Measurements from ENCODE around the gene EOGT. TPM values are rescaled to one million over a fixed set of nuclear protein-coding genes. Genes with fewer than 3 reads are reported as not detected.

EOGT gene
- polyA plus RNA-seq (2013, experiment 1 of 2): 2.3 TPM
- 2.0 TPM for polyA plus RNA-seq (2013, experiment 2 of 2)

GRCh38 chr3:69013253-69014021 is at the start of gene EOGT:
Gene EOGT, minus strand, starts transcription at chr3:69013684. Its CDS starts 3,838 bp downstream, at chr3:69009846.
- H2AFZ ChIP-seq (ENCODE audit: low read length): peak within 1 kb of the TSS; percentile 77
- peak; percentile 66 for DNase-seq (ENCODE audit: low spot score)
- H3K9ac ChIP-seq (ENCODE audit: low read depth, low read length, poor library complexity): peak within 1 kb of the TSS; percentile 79
- peak within 1 kb of the TSS; percentile 15 to 94 for H3K4me3 ChIP-seq (ENCODE audit: low read length in 2 of 2)
- H4K8ac ChIP-seq (ENCODE audit: low read depth, low read length): no peak within 1 kb of the TSS
- peak within 1 kb of the TSS; percentile 98 for H3K18ac ChIP-seq (ENCODE audit: low read length)
- peaks cover 8 to 11% of the 10 kb centered on the region in 2 donors for H3K4me1 ChIP-seq (ENCODE audit: control insufficient read depth in 2 of 2, insufficient read depth in 1 of 2, low read depth in 1 of 2, low read length in 2 of 2)
- peak within 1 kb of the TSS; percentile 96 for H3K23ac ChIP-seq (ENCODE audit: low read depth, low read length, poor library complexity)
- no peak within 1 kb of the TSS for H4K91ac ChIP-seq (ENCODE audit: low read depth, low read length, poor library complexity)
- H3K9me3 ChIP-seq (replicated peaks in 1 of 2; ENCODE audit: control insufficient read depth in 2 of 2, insufficient read depth in 1 of 2, low read depth in 1 of 2, low read length in 2 of 2): no peaks in the 10 kb centered on the region
- H2BK5ac ChIP-seq (ENCODE audit: low read length): no peak within 1 kb of the TSS
- peaks cover 0 to 20% (median 0%) of the 10 kb centered on the region in 3 experiments for H3K27me3 ChIP-seq (ENCODE audit: control insufficient read depth in 3 of 3, insufficient read depth in 3 of 3, low read depth in 1 of 3, low read length in 3 of 3)
- no peak within 1 kb of the TSS for H2BK120ac ChIP-seq (ENCODE audit: low read depth, low read length)
- H3K14ac ChIP-seq (ENCODE audit: low read length): no peak within 1 kb of the TSS
- H2AK5ac ChIP-seq (ENCODE audit: low read depth, low read length): no peak within 1 kb of the TSS
- H3K4ac ChIP-seq (ENCODE audit: low read length): no peak within 1 kb of the TSS
- no CpG with 5 or more reads among the region's 96 CpGs for WGBS, 2 donors (ENCODE audit: extremely low coverage in 2 of 2, insufficient read length in 2 of 2, insufficient replicate concordance in 1 of 2)
- H2BK15ac ChIP-seq (ENCODE audit: low read length): peak within 1 kb of the TSS; percentile 76
- H3K4me2 ChIP-seq (ENCODE audit: insufficient read depth, low read length, poor library complexity, severe bottlenecking): peak within 1 kb of the TSS; percentile 90
- no peak within 1 kb of the TSS for H2BK12ac ChIP-seq (ENCODE audit: low read length)
- H3K79me1 ChIP-seq (ENCODE audit: low read depth, low read length): no peaks in the 10 kb centered on the region
- H3K27ac ChIP-seq (replicated peaks; ENCODE audit: low read length): no peak within 1 kb of the TSS
- H3K36me3 ChIP-seq (replicated peaks in 1 of 2; ENCODE audit: control insufficient read depth in 2 of 2, insufficient read depth in 2 of 2, low read length in 2 of 2): peaks cover 0 to 6% of the 10 kb centered on the region in 2 donors

GRCh38 chr3:69059688-69060087 is 46.2 kb upstream of the EOGT start:
- Histone ChIP-seq H4K8ac (ENCODE audit: low read depth, low read length) (no peak overlapping the region), H2BK5ac (ENCODE audit: low read length) (no peak overlapping the region), H3K23ac (ENCODE audit: low read depth, low read length, poor library complexity) (no peak overlapping the region), H2BK15ac (ENCODE audit: low read length) (no peak overlapping the region), H2BK12ac (ENCODE audit: low read length) (no peak overlapping the region), H3K79me1 (ENCODE audit: low read depth, low read length) (no peaks in the 10 kb centered on the region), H3K4me1 (ENCODE audit: control insufficient read depth in 2 of 2, insufficient read depth in 1 of 2, low read depth in 1 of 2, low read length in 2 of 2) (no peaks in the 10 kb centered on the region), H3K9ac (ENCODE audit: low read depth, low read length, poor library complexity) (no peak overlapping the region), H3K4me3 (ENCODE audit: low read length in 2 of 2) (no peak overlapping the region), H2AFZ (ENCODE audit: low read length) (no peak overlapping the region), H2BK120ac (ENCODE audit: low read depth, low read length) (no peak overlapping the region), H2AK5ac (ENCODE audit: low read depth, low read length) (no peak overlapping the region), H3K9me3 (replicated peaks in 1 of 2; ENCODE audit: control insufficient read depth in 2 of 2, insufficient read depth in 1 of 2, low read depth in 1 of 2, low read length in 2 of 2) (peaks cover 0 to 15% of the 10 kb centered on the region in 2 donors), H3K27me3 (ENCODE audit: control insufficient read depth in 3 of 3, insufficient read depth in 3 of 3, low read depth in 1 of 3, low read length in 3 of 3) (no peaks in the 10 kb centered on the region), H3K36me3 (replicated peaks in 1 of 2; ENCODE audit: control insufficient read depth in 2 of 2, insufficient read depth in 2 of 2, low read length in 2 of 2) (peaks cover 12 to 98% of the 10 kb centered on the region in 2 donors), H3K4me2 (ENCODE audit: insufficient read depth, low read length, poor library complexity, severe bottlenecking) (no peak overlapping the region), H3K4ac (ENCODE audit: low read length) (no peak overlapping the region), H3K27ac (replicated peaks; ENCODE audit: low read length) (no peak overlapping the region), H3K18ac (ENCODE audit: low read length) (no peak overlapping the region), H4K91ac (ENCODE audit: low read depth, low read length, poor library complexity) (no peak overlapping the region), H3K14ac (ENCODE audit: low read length) (no peak overlapping the region)
- DNase-seq (ENCODE audit: low spot score): no peak

DNA sequence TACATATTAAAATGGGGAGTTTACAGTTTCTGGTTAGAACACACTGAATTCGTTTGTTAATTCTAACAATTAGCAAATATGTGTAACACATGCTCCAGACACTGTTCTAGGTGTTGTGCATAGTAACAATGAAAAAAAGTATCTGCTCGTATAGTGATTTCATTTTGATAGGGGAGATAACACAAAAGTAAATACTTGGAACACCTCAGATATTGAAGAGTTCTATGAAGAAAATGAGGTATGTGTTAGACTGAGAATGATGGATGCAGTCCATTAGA is 45.4 kb upstream of the EOGT start:
- Histone ChIP-seq H3K4ac (ENCODE audit: low read length) (no peak overlapping the region), H2BK12ac (ENCODE audit: low read length) (no peak overlapping the region), H3K14ac (ENCODE audit: low read length) (no peak overlapping the region), H3K79me1 (ENCODE audit: low read depth, low read length) (no peaks in the 10 kb centered on the region), H3K4me1 (ENCODE audit: control insufficient read depth in 2 of 2, insufficient read depth in 1 of 2, low read depth in 1 of 2, low read length in 2 of 2) (no peaks in the 10 kb centered on the region), H2BK120ac (ENCODE audit: low read depth, low read length) (no peak overlapping the region), H4K91ac (ENCODE audit: low read depth, low read length, poor library complexity) (no peak overlapping the region), H3K4me2 (ENCODE audit: insufficient read depth, low read length, poor library complexity, severe bottlenecking) (no peak overlapping the region), H2AFZ (ENCODE audit: low read length) (no peak overlapping the region), H3K9ac (ENCODE audit: low read depth, low read length, poor library complexity) (no peak overlapping the region), H2BK15ac (ENCODE audit: low read length) (no peak overlapping the region), H2AK5ac (ENCODE audit: low read depth, low read length) (no peak overlapping the region), H3K18ac (ENCODE audit: low read length) (no peak overlapping the region), H3K9me3 (replicated peaks in 1 of 2; ENCODE audit: control insufficient read depth in 2 of 2, insufficient read depth in 1 of 2, low read depth in 1 of 2, low read length in 2 of 2) (peaks cover 0 to 15% of the 10 kb centered on the region in 2 donors), H2BK5ac (ENCODE audit: low read length) (no peak overlapping the region), H3K36me3 (replicated peaks in 1 of 2; ENCODE audit: control insufficient read depth in 2 of 2, insufficient read depth in 2 of 2, low read length in 2 of 2) (peaks cover 12 to 97% of the 10 kb centered on the region in 2 donors), H3K27me3 (ENCODE audit: control insufficient read depth in 3 of 3, insufficient read depth in 3 of 3, low read depth in 1 of 3, low read length in 3 of 3) (no peaks in the 10 kb centered on the region), H3K4me3 (ENCODE audit: low read length in 2 of 2) (no peak overlapping the region), H4K8ac (ENCODE audit: low read depth, low read length) (no peak overlapping the region), H3K23ac (ENCODE audit: low read depth, low read length, poor library complexity) (no peak overlapping the region), H3K27ac (replicated peaks; ENCODE audit: low read length) (no peak overlapping the region)
- DNase-seq (ENCODE audit: low spot score): no peak
- WGBS, 2 donors (ENCODE audit: extremely low coverage in 2 of 2, insufficient read length in 2 of 2, insufficient replicate concordance in 1 of 2): no CpG with 5 or more reads among the region's 2 CpGs

GRCh38 chr3:69058180-69058946 is 44.9 kb upstream of the EOGT start:
- no peak overlapping the region for H3K4ac ChIP-seq (ENCODE audit: low read length)
- H3K27ac ChIP-seq (replicated peaks; ENCODE audit: low read length): no peak overlapping the region
- H3K9me3 ChIP-seq (replicated peaks in 1 of 2; ENCODE audit: control insufficient read depth in 2 of 2, insufficient read depth in 1 of 2, low read depth in 1 of 2, low read length in 2 of 2): peaks cover 0 to 15% of the 10 kb centered on the region in 2 donors
- no peaks in the 10 kb centered on the region for H3K4me1 ChIP-seq (ENCODE audit: control insufficient read depth in 2 of 2, insufficient read depth in 1 of 2, low read depth in 1 of 2, low read length in 2 of 2)
- no peak overlapping the region for H3K18ac ChIP-seq (ENCODE audit: low read length)
- H2BK5ac ChIP-seq (ENCODE audit: low read length): no peak overlapping the region
- no peaks in the 10 kb centered on the region for H3K27me3 ChIP-seq (ENCODE audit: control insufficient read depth in 3 of 3, insufficient read depth in 3 of 3, low read depth in 1 of 3, low read length in 3 of 3)
- H2AK5ac ChIP-seq (ENCODE audit: low read depth, low read length): no peak overlapping the region
- no CpG with 5 or more reads among the region's 3 CpGs for WGBS, 2 donors (ENCODE audit: extremely low coverage in 2 of 2, insufficient read length in 2 of 2, insufficient replicate concordance in 1 of 2)
- H2BK120ac ChIP-seq (ENCODE audit: low read depth, low read length): no peak overlapping the region
- no peak overlapping the region for H2AFZ ChIP-seq (ENCODE audit: low read length)
- no peak overlapping the region for H3K14ac ChIP-seq (ENCODE audit: low read length)
- no peak overlapping the region for H4K91ac ChIP-seq (ENCODE audit: low read depth, low read length, poor library complexity)
- DNase-seq (ENCODE audit: low spot score): no peak
- no peak overlapping the region for H2BK12ac ChIP-seq (ENCODE audit: low read length)
- no peak overlapping the region for H3K9ac ChIP-seq (ENCODE audit: low read depth, low read length, poor library complexity)
- no peak overlapping the region for H3K4me3 ChIP-seq (ENCODE audit: low read length in 2 of 2)
- H3K36me3 ChIP-seq (replicated peaks in 1 of 2; ENCODE audit: control insufficient read depth in 2 of 2, insufficient read depth in 2 of 2, low read length in 2 of 2): peaks cover 12 to 97% of the 10 kb centered on the region in 2 donors
- no peak overlapping the region for H3K23ac ChIP-seq (ENCODE audit: low read depth, low read length, poor library complexity)
- H2BK15ac ChIP-seq (ENCODE audit: low read length): no peak overlapping the region
- H3K4me2 ChIP-seq (ENCODE audit: insufficient read depth, low read length, poor library complexity, severe bottlenecking): no peak overlapping the region
- H4K8ac ChIP-seq (ENCODE audit: low read depth, low read length): no peak overlapping the region
- no peaks in the 10 kb centered on the region for H3K79me1 ChIP-seq (ENCODE audit: low read depth, low read length)
